Activated naive CD8-positive, alpha-beta T cell treated with anti-CD3 and anti-CD28 coated beads, Interleukin-2, amount 50 U/mL, for 24 hours (primary cell): ENCODE data around the gene UCHL5.
"Not testable (repeated sequence)": the region's sequence is repeated elsewhere in the genome, so short reads cannot be mapped to it uniquely, and the experiment has no call there.

Experiments
- ATAC-seq: fragments of 150-1000 bp; cut with Tn5 transposase; one replicate; pipeline ENCODE4 v1.10.0; 2021
- DNase-seq: peaks from one replicate; pipeline ENCODE4 v3.0.0; 2021
- H3K27ac Mint-ChIP-seq: one replicate; pipeline ENCODE4 v1.8.0; 2021; ENCODE audit warnings: mild to moderate bottlenecking, mixed read lengths
- H3K27me3 Mint-ChIP-seq: one replicate; pipeline ENCODE4 v1.8.0; 2021; ENCODE audit warnings: mixed read lengths
- H3K36me3 Mint-ChIP-seq: one replicate; pipeline ENCODE4 v1.8.0; 2021; ENCODE audit warnings: low read depth, mixed read lengths
- H3K4me1 Mint-ChIP-seq: one replicate; pipeline ENCODE4 v1.8.0; 2021; ENCODE audit warnings: mixed read lengths
- H3K4me3 Mint-ChIP-seq: one replicate; pipeline ENCODE4 v1.8.0; 2021; ENCODE audit warnings: mild to moderate bottlenecking, moderate library complexity, mixed read lengths
- H3K9me3 Mint-ChIP-seq: one replicate; pipeline ENCODE4 v1.8.0; 2021; ENCODE audit warnings: mixed read lengths

Gene UCHL5

DNA sequence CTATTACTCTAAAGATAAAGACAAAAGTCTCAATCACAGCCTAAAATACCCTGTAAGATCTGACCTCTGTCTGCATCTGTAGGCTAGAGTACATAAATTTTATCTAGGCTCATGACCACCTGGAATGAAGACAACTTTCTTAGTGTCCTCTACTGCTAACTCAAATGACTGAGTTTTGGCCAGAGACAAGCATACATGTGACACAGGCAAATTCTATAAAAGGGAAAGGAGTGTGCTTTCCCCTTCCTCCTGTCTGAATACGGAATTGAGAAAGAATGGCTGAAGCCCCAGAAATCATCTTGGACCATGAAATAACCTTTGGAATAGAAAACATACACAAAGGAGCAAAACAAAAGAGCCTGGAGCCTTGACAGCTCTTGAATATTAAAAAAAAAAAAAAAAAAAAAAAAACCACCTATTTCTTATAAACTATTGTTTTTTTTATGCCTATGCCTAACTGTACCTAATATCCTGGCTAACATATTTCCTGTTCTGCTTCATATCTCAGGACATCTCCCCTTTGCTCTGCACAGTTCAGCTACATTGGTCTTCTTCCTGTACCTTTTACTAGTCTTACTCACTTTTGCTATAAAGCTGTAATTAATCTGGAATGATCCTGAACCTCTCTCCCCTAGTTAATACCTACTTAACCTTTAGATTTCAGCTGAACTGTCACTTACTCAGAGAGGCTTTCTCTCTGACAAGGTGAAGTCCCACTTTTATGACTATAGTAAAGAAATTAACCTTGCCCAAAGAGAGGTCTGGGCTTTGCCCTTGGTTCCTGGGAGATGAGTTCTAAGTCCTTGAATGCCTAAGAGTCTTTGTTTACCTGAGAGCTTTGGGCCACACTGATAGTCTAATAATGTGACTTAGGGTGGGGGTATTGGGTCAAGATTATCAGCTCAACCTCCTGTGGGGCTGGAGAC is 16.1 kb downstream of the UCHL5 start:
- peak; percentile 46 for ATAC-seq
- peaks cover 8% of the 10 kb centered on the region for H3K4me1 Mint-ChIP-seq
- H3K27ac Mint-ChIP-seq = no peak overlapping the region
- H3K9me3 Mint-ChIP-seq = no peaks in the 10 kb centered on the region
- H3K4me3 Mint-ChIP-seq = no peak overlapping the region
- H3K36me3 Mint-ChIP-seq = peaks cover 57% of the 10 kb centered on the region
- no peaks in the 10 kb centered on the region for H3K27me3 Mint-ChIP-seq
- DNase-seq = no peak

DNA sequence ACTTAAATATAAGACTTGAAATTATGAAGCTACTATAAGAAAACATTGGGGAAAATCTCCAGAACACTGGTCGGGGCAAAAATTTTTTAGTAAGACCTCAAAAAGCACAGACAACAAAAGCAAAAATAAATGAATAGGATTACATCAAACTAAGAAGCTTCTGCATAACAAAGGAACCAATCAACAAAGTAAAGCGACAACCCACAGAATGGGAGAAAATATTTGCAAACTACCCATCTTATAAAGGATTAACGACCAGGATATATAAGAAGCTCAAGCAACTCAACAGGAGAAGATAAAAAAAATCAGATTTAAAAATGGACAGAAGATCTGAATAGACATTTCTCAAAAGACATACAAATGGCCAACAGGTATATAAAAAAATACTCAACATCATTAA is 19.1 kb downstream of the UCHL5 start:
- Mint-ChIP-seq H3K36me3 (peaks cover 65% of the 10 kb centered on the region), H3K27ac (no peak overlapping the region), H3K4me1 (peaks cover 18% of the 10 kb centered on the region), H3K4me3 (no peak overlapping the region), H3K27me3 (no peaks in the 10 kb centered on the region), H3K9me3 (no peaks in the 10 kb centered on the region)
- DNase-seq (no peak), ATAC-seq (no peak)

DNA sequence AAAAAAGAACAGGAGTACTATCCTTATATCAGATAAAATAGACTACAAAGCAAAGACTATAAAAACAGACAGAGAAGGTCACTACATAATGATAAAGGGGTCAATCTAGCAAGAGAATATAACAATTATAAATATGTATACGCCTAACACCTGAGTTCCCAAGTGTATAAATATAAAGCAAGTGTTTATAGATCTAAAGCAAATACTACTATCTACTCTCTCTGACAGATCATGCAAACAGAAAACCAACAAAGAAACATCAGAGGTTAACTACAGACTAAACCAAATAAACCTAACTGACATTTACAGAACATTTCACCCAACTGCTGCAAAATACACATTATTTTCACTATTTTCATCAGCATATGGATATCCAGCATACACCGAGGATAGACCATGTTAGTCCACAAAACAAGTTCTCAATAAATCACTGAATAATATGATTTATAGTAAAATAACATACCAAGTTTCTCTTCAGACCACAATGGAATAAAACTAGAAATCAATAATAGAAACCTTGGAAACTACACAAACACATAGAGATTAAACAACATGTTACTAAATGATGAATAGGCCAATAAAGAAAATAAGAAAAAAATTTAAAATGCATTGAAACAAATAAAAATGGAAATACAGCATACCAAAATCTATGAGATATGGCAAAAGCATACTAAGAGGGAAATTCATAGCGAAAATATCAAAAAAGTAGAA is 22.7 kb downstream of the UCHL5 start:
- no peak overlapping the region for H3K4me3 Mint-ChIP-seq
- no peak for DNase-seq
- peaks cover 55% of the 10 kb centered on the region for H3K36me3 Mint-ChIP-seq
- H3K4me1 Mint-ChIP-seq = peaks cover 13% of the 10 kb centered on the region
- no peaks in the 10 kb centered on the region for H3K9me3 Mint-ChIP-seq
- no peaks in the 10 kb centered on the region for H3K27me3 Mint-ChIP-seq
- H3K27ac Mint-ChIP-seq = no peak overlapping the region
- no peak for ATAC-seq

DNA sequence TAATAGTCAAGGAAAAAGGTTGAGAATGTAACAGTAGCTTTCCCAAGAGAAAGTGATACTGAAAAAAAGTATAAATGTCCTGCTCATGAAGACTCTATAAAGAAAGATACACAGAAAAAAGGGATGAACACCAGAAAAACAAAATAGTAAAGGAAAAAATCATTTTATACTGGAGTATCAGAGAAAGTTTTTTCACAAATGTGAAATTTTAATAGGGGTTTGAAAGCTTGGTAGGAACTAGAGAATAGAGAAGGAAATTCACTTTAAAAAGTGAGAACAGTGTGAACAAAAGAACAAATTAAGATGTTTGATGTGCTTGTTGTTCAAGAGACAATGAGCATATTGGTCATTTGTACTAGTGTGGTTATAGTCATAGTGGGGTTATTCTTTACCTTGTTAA is 25.6 kb downstream of the UCHL5 start:
- no peak for DNase-seq
- Mint-ChIP-seq H3K27me3 (no peaks in the 10 kb centered on the region), H3K9me3 (no peaks in the 10 kb centered on the region), H3K4me3 (no peak overlapping the region), H3K36me3 (peaks cover 39% of the 10 kb centered on the region), H3K27ac (no peak overlapping the region), H3K4me1 (peaks cover 10% of the 10 kb centered on the region)
- ATAC-seq = no peak

DNA sequence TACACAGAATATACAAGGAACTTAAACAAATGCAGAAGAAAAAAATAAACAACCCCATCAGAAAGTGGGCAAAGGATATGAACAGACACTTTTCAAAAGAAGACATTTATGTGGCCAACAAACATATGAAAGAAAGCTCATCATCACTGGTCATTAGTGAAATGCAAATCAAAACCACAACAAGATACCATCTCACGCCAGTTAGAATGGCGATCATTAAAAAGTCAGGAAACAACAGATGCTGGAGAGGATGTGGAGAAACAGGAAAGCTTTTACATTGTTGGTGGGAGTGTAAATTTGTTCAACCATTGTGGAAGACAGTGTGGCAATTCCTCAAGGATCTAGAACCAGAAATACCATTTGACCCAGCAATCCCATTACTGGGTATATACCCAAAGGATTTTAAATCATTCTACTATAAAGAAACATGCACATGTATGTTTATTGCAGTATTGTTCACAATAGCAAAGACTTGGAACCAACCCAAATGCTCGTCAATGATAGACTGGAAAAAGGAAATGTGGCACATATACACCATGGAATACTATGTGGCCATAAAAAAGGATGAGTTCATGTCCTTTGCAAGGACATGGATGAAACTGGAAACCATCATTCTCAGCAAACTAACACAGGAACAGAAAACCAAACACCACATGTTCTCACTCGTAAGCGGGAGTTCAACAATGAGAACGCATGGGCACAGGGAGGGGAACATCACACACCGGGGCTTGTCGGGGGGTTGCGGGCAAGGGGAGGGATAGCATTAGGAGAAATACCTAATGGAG is 26.3 kb downstream of the UCHL5 start:
- not testable (repeated sequence) for DNase-seq, H3K27ac Mint-ChIP-seq, ATAC-seq, H3K4me3 Mint-ChIP-seq, H3K9me3 Mint-ChIP-seq, H3K27me3 Mint-ChIP-seq
- Mint-ChIP-seq H3K4me1 (peaks cover 10% of the 10 kb centered on the region), H3K36me3 (peaks cover 34% of the 10 kb centered on the region)

DNA sequence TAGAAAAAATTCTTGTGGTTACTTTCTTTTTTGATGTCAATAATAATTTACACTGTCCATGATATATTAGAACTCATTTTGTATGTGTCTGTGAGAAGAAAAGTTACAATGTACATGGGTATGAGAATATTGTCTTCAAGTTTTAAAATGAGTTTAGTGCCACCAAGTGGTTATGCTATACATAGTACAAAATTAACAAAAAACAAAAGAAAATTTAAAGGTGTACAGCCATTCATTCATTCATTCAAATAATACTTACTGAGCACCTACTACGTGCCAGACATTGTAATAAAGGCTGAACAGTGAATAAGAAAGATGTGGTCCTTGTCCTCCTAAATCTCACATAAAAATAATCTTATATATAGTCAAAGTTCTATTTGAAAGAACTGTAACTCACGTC is 27.7 kb downstream of the UCHL5 start:
- peaks cover 6% of the 10 kb centered on the region for H3K4me1 Mint-ChIP-seq
- no peak for DNase-seq
- no peak overlapping the region for H3K27ac Mint-ChIP-seq
- no peak overlapping the region for H3K4me3 Mint-ChIP-seq
- H3K27me3 Mint-ChIP-seq = no peaks in the 10 kb centered on the region
- no peak for ATAC-seq
- no peaks in the 10 kb centered on the region for H3K9me3 Mint-ChIP-seq
- peaks cover 33% of the 10 kb centered on the region for H3K36me3 Mint-ChIP-seq

DNA sequence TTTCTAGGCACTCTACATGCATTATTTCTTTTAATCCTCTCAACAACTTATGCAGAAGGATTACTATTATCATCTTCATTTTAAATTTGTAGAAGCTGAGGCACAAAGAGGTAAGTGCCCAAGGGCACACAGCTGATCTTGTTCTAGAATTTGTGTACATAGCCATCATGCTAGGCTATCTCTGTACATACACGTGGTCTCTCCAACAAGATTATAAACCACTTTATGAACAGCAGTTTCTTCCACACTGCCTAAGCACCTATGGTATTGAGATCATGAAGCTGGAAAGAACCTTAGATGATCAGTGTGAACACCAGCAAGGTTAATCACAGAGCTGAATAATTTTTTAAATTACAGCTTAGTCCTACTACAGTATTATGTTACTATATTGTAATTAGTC is 28.9 kb downstream of the UCHL5 start:
- Mint-ChIP-seq H3K27me3 (no peaks in the 10 kb centered on the region), H3K27ac (no peak overlapping the region), H3K4me1 (peaks cover 5% of the 10 kb centered on the region), H3K36me3 (peaks cover 32% of the 10 kb centered on the region), H3K9me3 (no peaks in the 10 kb centered on the region), H3K4me3 (no peak overlapping the region)
- ATAC-seq = no peak
- DNase-seq = no peak

DNA sequence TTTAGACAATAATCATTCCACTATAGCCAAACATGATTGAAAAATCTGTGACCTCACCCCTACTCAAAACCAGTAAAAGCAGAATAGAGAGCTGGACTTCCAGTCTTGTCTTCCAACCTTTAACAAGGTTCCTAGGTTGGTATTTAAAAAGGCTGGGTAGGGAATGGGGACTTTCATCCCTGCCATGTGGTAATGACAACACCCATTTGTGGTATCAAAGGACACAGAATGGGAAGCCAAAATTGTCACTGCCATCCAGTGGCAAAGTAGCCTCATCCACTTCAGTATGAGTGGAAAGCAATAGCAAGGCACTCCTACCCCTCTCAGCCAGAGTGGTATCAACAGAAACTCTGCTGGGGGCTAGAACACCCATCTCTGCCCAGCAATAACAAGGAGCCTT is 33.9 kb downstream of the UCHL5 start:
- no peaks in the 10 kb centered on the region for H3K27me3 Mint-ChIP-seq
- no peaks in the 10 kb centered on the region for H3K9me3 Mint-ChIP-seq

DNA sequence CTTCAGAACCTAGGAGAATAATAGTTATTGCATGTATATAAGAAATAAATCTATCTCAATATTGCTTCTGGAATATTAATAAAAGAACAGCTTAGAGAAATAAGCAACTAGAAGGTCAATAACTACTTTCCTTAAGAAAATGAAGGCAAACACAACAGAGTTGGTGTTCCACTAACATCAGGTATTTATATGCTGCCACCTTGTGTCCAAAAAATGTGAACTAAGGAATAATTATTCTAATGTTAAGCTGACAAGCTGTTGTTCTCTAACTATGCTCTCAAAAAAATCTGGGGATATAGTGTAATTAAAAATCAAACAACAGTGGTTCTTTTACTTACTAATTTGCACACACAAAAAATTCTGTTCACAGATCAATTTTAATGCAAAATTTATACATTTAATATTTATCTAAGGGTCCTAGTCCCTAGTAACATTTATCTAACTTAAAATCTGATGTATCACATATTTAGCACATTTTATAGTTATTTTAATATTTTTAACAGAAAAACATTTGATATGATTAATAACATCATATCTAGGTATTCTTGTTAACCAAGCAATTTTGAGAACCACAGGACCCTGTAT is 39.6 kb downstream of the UCHL5 start:
- no peaks in the 10 kb centered on the region for H3K27me3 Mint-ChIP-seq
- H3K36me3 Mint-ChIP-seq = peaks cover 24% of the 10 kb centered on the region
- ATAC-seq (no peak), DNase-seq (no peak)
- no peak overlapping the region for H3K4me3 Mint-ChIP-seq
- no peaks in the 10 kb centered on the region for H3K9me3 Mint-ChIP-seq
- H3K4me1 Mint-ChIP-seq = no peaks in the 10 kb centered on the region
- H3K27ac Mint-ChIP-seq = no peak overlapping the region

More for the DNA sequence above, 33.9 kb downstream of the UCHL5 start:
- peaks cover 27% of the 10 kb centered on the region for H3K36me3 Mint-ChIP-seq
- no peak overlapping the region for H3K27ac Mint-ChIP-seq
- no peak overlapping the region for H3K4me3 Mint-ChIP-seq
- no peak for ATAC-seq
- no peak for DNase-seq
- peaks cover 5% of the 10 kb centered on the region for H3K4me1 Mint-ChIP-seq

DNA sequence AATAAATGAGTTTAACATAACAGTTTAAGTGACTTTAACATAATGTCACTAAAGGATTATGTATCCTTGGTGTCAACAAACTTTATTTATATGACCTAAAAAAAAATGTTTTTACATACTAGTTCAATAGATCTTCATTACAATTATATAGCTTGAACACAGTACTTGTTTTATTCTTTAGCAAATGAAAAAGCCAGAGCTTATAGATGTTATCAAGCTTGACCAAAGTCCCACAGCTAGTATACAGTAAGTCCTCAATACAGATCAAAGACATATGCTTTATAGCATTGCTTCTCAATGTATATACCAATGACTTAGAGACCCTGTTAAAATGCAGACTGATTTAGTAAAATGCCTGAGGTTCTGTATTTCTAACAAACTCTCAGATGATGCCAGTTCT is 42.4 kb downstream of the UCHL5 start:
- no peak overlapping the region for H3K4me3 Mint-ChIP-seq
- H3K27ac Mint-ChIP-seq = no peak overlapping the region
- no peaks in the 10 kb centered on the region for H3K27me3 Mint-ChIP-seq
- H3K36me3 Mint-ChIP-seq = peaks cover 16% of the 10 kb centered on the region
- DNase-seq = no peak
- no peaks in the 10 kb centered on the region for H3K9me3 Mint-ChIP-seq
- H3K4me1 Mint-ChIP-seq = no peaks in the 10 kb centered on the region
- ATAC-seq = no peak

DNA sequence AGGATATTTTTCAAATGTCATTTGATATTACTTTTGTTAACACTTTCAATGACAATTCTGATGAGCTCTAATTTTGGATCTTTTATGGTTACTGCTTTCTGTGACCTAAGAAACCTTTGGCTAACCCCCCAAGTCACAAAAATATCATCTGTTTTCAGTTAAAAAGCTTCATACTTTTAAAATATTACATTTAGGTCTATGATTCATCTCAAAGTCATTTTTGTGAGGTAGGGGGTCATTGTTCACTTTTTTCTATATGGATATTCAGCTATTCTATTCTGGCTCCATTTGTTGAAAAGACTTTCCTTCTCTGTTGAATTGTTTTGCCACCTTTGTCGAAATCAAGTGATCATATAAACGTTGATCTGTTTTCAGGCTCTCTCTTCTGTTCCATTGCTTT is 44.8 kb downstream of the UCHL5 start:
- no peak overlapping the region for H3K27ac Mint-ChIP-seq
- no peaks in the 10 kb centered on the region for H3K27me3 Mint-ChIP-seq
- no peaks in the 10 kb centered on the region for H3K4me1 Mint-ChIP-seq
- H3K9me3 Mint-ChIP-seq = no peaks in the 10 kb centered on the region
- DNase-seq = no peak
- ATAC-seq = no peak
- H3K36me3 Mint-ChIP-seq = peaks cover 12% of the 10 kb centered on the region
- H3K4me3 Mint-ChIP-seq = no peak overlapping the region

DNA sequence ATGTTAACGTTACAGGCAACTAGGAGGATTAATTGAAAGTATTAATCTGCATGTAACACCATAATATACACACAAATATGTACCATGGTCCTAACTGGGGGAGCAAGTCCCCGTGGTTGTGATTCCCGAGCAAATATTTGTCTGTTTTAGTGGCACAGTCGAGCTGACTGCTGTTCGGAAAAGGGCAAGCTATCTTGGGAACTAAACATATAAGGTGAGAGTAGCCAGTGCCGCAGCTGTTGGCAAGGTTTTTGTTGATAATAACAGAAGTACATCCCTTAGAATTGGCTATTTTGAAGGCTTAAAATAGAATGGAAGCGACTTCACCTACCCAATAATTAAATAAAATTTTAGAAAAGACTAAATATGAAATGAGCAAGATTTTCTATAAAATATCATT is 45.5 kb downstream of the UCHL5 start:
- Mint-ChIP-seq H3K9me3 (no peaks in the 10 kb centered on the region), H3K36me3 (peaks cover 12% of the 10 kb centered on the region), H3K4me3 (no peak overlapping the region), H3K27ac (no peak overlapping the region), H3K4me1 (no peaks in the 10 kb centered on the region), H3K27me3 (no peaks in the 10 kb centered on the region)
- ATAC-seq = no peak
- DNase-seq = no peak

DNA sequence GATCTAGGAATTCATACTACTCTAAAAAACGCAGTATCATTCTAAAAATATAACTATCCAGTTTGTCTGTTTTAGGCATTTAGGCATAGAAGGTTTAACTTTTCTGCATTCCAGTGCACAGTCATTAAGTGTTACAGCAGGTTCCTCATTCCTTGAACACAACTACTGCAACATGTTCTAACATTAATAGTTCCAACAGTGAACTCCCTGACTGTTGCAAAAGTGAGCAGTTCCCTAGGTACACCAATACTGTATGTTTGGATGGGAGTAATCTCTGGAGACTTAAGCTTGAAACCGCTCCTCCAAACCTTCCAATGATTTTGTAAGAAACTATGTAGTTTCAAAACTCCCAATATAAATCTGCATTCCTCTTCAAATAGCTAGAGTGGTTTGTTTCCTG is 46.2 kb downstream of the UCHL5 start:
- Mint-ChIP-seq H3K36me3 (peaks cover 10% of the 10 kb centered on the region), H3K9me3 (no peaks in the 10 kb centered on the region), H3K4me1 (no peaks in the 10 kb centered on the region), H3K27me3 (no peaks in the 10 kb centered on the region), H3K4me3 (no peak overlapping the region), H3K27ac (no peak overlapping the region)
- DNase-seq = no peak
- ATAC-seq = no peak

DNA sequence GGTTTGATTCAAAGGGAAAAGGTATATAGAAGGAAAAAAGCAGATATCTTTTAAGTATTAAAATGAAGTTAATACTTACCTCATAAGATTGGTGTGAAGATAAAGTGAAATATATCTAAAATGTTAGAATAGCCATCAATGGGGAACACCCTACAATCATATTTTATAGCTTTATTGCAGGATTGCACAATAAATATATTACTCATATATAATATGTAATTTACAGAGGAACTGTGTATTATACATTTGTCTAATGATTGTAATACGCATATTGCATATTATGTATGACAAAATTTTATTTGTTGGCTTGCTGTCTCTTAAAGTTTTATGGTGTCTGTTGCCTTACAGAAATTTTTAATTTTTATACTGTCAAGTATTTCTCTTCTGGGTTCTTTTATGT is 47.8 kb downstream of the UCHL5 start:
- Mint-ChIP-seq H3K4me1 (no peaks in the 10 kb centered on the region), H3K27me3 (no peaks in the 10 kb centered on the region), H3K36me3 (peaks cover 8% of the 10 kb centered on the region), H3K4me3 (no peak overlapping the region), H3K9me3 (no peaks in the 10 kb centered on the region), H3K27ac (no peak overlapping the region)
- ATAC-seq (no peak), DNase-seq (no peak)
